Tongue (tissue), 3 donors: ENCODE results near the gene SREBF2. TPM values are rescaled to one million over a fixed set of nuclear protein-coding genes. Genes with fewer than 3 reads are reported as not detected.
A peak's percentile ranks its signal among the peaks of the same experiment; 100 is the strongest.
"Not testable (repeated sequence)": the region's sequence is repeated elsewhere in the genome, so short reads cannot be mapped to it uniquely, and the experiment has no call there.

Experiments used
- DNase-seq: peaks from one replicate; pipeline ENCODE4 v3.0.0-alpha.2; 2015
- small RNA-seq: library from RNA; depleted of rRNA; stranded (forward); fragments of <200 nt; gene quantifications from one replicate; pipeline ENCODE3, GENCODE V24; 2014; ENCODE audit warnings: low replicate concordance
- total RNA-seq: library from RNA; depleted of rRNA; stranded (reverse); fragments of >200 nt; gene quantifications from one replicate; pipeline ENCODE4 v1.2.3, GENCODE V29; 2014

The SREBF2 gene
- total RNA-seq, 1 donor from 2014 or later = 47.6 TPM

DNA sequence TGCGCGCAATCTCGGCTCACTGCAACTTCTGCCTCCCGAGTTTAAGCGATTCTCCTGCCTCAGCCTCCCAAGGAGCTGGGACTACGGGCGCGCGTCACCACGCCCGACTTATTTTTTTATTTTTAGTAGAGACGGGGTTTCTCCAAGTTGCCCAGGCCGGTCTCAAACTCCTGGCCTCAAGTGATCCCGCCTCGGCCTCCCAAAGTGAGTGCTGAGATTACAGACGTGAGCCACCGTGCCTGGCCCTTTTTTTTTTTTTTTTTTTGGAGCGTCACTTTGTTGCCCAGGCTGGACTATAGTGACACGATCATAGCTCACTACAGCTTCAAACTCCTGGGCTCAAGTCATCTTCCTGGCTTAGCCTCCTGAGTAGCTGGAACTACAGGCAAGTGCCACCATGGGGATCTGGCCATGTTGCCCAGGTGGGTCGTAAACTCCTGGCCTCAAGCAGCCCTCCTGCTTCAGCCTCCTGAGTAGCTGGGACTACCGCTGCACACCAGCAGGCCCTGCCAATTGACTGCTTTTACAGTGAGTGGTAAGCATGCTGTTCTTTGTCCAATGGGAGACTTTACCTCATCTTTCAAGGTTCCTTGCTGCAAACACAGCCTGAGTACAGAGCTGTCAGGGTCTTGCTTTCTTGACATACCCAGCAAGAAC is 114.6 kb downstream of the SREBF2 start:
- DNase-seq = no peak

GRCh38 chr22:41948142-41948541 is 115.2 kb downstream of the SREBF2 start:
- DNase-seq = no peak

DNA sequence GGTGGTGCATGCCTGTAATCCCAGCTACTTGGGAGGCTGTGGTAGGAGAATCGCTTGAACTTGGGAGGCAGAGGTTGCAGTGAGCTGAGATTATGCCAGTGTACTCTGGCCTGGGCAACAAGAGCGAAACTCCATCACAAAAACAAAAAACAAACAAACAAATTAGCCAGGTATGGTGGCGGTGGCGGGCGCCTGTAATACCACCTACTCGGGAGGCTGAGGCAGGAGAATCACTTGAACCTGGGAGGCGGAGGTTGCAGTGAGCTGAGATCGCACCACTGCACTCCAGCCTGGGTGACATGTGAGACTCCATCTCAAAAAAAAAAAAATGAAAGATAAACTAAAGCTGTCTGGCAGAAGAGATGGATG is 116.0 kb downstream of the SREBF2 start:
- not testable (repeated sequence) for DNase-seq

DNA sequence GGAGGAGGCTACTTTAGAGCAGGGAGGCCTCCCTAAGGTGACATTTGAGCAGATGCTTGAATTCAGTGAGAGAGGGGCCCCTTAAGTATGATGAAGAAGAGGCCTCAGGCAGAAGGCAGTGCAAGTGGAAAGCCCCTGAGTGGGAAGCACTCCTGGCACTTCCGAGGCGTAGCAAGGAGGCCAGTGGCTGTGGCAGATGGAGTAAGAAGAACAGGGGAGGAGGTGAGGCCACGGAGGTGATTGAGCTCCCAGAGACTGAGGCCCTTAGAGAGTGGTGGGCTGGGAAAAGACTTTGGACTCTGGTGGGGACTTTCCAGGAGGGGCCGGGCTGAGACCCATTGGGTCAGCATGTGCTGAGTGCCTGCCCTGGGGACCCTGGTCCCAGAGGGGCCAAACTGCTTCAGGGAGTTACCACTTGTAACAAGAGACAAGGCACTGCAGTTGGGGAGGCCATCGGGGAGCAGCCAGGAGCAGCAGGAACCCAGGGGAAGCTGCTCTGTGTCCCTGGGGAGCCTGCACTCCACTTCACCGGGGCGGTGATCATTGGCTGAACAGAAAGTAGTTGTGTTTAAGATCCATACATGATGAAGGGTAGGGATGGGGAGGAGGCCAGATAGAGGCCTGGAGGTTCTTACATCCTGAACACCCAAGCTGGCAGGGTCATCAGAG is 116.5 kb downstream of the SREBF2 start:
- DNase-seq = no peak

- peak; percentile 42 for DNase-seq
Measured at GRCh38 chr22:41951898-41952474, 119.1 kb downstream of the SREBF2 start, which contains the start of gene SMIM45. TSS of gene SMIM45 (plus strand) at chr22:41952150.

DNA sequence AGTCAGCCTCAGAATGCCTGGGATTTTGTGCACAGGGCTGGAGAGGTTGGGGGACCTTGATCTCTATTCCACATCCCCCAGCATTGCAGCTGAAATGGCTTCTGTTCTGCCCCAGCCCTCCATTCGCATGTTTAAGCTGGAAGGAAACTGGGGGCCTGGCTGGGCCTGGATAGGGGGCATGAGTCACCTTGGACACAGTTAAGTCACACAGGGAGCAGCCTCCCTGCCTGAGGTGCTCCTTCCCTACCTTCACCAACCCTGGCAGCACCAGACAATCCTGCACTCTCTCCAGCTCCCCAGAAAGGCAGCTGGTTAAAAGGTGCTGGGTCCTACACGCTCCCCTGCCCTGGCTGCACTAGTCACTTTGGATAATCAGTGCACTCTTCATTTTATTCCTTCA is 119.8 kb downstream of the SREBF2 start:
- DNase-seq = no peak

Small RNAs within 50 kb of the gene (small RNA-seq; reads per million reads assigned to genes)
- gene MIR33A = 1.3 reads per million, percentile 87 among the genes with 10 or more reads in this experiment

Other genes with a start within 250 kb of the SREBF2 start
- 22.9 TPM for gene PMM1, start 243.3 kb upstream of the SREBF2 start, total RNA-seq
- 30.4 TPM for gene DESI1, start 212.1 kb upstream of the SREBF2 start, total RNA-seq
- gene XRCC6, start 211.8 kb upstream of the SREBF2 start, total RNA-seq = 240 TPM
- gene SNU13, start 144.2 kb upstream of the SREBF2 start, total RNA-seq = 68.6 TPM
- not detected for gene MEI1, start 133.6 kb upstream of the SREBF2 start, total RNA-seq
- gene CCDC134, start 32.4 kb upstream of the SREBF2 start, total RNA-seq = 16.5 TPM
- gene SHISA8, start 82.0 kb downstream of the SREBF2 start, total RNA-seq = not detected
- 1.0 TPM for gene TNFRSF13C, start 93.7 kb downstream of the SREBF2 start, total RNA-seq
- gene CENPM, start 114.0 kb downstream of the SREBF2 start, total RNA-seq = 6.1 TPM
- gene SEPTIN3, start 136.3 kb downstream of the SREBF2 start, total RNA-seq = 0.51 TPM
- gene WBP2NL, start 165.7 kb downstream of the SREBF2 start, total RNA-seq = 2.8 TPM
- 27.1 TPM for gene NAGA, start 237.7 kb downstream of the SREBF2 start, total RNA-seq
- 18.6 TPM for gene PHETA2, start 241.1 kb downstream of the SREBF2 start, total RNA-seq
- gene SMDT1, start 246.6 kb downstream of the SREBF2 start, total RNA-seq = 31.1 TPM